NCI-H1694 treated with DMSO at 0.1 percent for 48 hours (cell line): ENCODE data around the gene MAP3K6.
"Not testable (repeated sequence)": the region's sequence is repeated elsewhere in the genome, so short reads cannot be mapped to it uniquely, and the experiment has no call there.

Source experiments
- DNase-seq: peaks from one replicate; lab custom pipeline; 2025; lab: John Stamatoyannopoulos, UW

The MAP3K6 gene

GRCh38 chr1:27395441-27396195 lies 28.9 kb upstream of the MAP3K6 start:
- DNase-seq, result peak; percentile 58

- DNase-seq, result no peak
These were observed 28.2 kb upstream of the MAP3K6 start for GRCh38 chr1:27394925-27395324.

GRCh38 chr1:27394282-27394658 lies 27.5 kb upstream of the MAP3K6 start:
- no peak for DNase-seq

GRCh38 chr1:27393641-27394281 lies 27.0 kb upstream of the MAP3K6 start:
- DNase-seq, result no peak

- no peak for DNase-seq
These were observed 26.2 kb upstream of the MAP3K6 start for GRCh38 chr1:27392778-27393635.

GRCh38 chr1:27392096-27392777 lies 25.5 kb upstream of the MAP3K6 start, which contains the start of gene GPR3:
TSS of gene GPR3 (plus strand) at chr1:27392622. CDS start at chr1:27393799, 1,177 bp downstream.
- DNase-seq, result peak; percentile 77

GRCh38 chr1:27391511-27392095 lies 24.8 kb upstream of the MAP3K6 start:
- no peak for DNase-seq

GRCh38 chr1:27388337-27389005 lies 21.7 kb upstream of the MAP3K6 start:
- DNase-seq, result no peak

GRCh38 chr1:27384797-27385196 lies 18.0 kb upstream of the MAP3K6 start:
- not testable (repeated sequence) for DNase-seq

GRCh38 chr1:27383661-27384060 lies 16.9 kb upstream of the MAP3K6 start:
- DNase-seq, result no peak

GRCh38 chr1:27383039-27383605 lies 16.4 kb upstream of the MAP3K6 start, which contains the start of gene CD164L2:
TSS of gene CD164L2 (minus strand) at chr1:27383333. CDS start at chr1:27383239, 94 bp downstream.
- no peak for DNase-seq

GRCh38 chr1:27381969-27382762 lies 15.4 kb upstream of the MAP3K6 start:
- no peak for DNase-seq

GRCh38 chr1:27380766-27381733 lies 14.3 kb upstream of the MAP3K6 start:
- DNase-seq, result no peak

- no peak for DNase-seq
These were observed 13.5 kb upstream of the MAP3K6 start for GRCh38 chr1:27380224-27380623.

GRCh38 chr1:27379564-27380122 lies 12.9 kb upstream of the MAP3K6 start:
- DNase-seq, result no peak

- DNase-seq, result no peak
These were observed 11.2 kb upstream of the MAP3K6 start for GRCh38 chr1:27377760-27378495.

- no peak for DNase-seq
These were observed 7.8 kb upstream of the MAP3K6 start, which contains the start of gene FCN3 for GRCh38 chr1:27374362-27375086. TSS of gene FCN3 (minus strand) at chr1:27374824. CDS start at chr1:27374818, 6 bp downstream.
